Hypothalamus (tissue), 51 donors: ENCODE data around the gene LIPF.
"Not testable (repeated sequence)": the region's sequence is repeated elsewhere in the genome, so short reads cannot be mapped to it uniquely, and the experiment has no call there.

Source experiments
- DNase-seq, 51 donors: peaks; one replicate each; lab custom pipeline; 2025; lab: John Stamatoyannopoulos, UW

LIPF gene

GRCh38 chr10:88676283-88677060 lies 12.2 kb downstream of the LIPF start:
- DNase-seq: no peak

- DNase-seq: no peak
Measured at GRCh38 chr10:88680958-88681357, 16.7 kb downstream of the LIPF start.

- no peak for DNase-seq
Measured at GRCh38 chr10:88682491-88682890, 18.2 kb downstream of the LIPF start.

- no peak for DNase-seq
Measured at GRCh38 chr10:88687853-88688467, 23.7 kb downstream of the LIPF start.

- no peak for DNase-seq
Measured at GRCh38 chr10:88689366-88689765, 25.1 kb downstream of the LIPF start.

GRCh38 chr10:88693392-88694020 lies 29.3 kb downstream of the LIPF start:
- DNase-seq: no peak

- no peak for DNase-seq
Measured at GRCh38 chr10:88702848-88703597, 38.8 kb downstream of the LIPF start.

- DNase-seq: no peak
Measured at GRCh38 chr10:88705958-88706357, 41.7 kb downstream of the LIPF start, which contains the start of gene LIPK. Gene LIPK, plus strand, starts transcription at chr10:88706249. Its CDS starts 18,295 bp downstream, at chr10:88724544.

GRCh38 chr10:88707429-88708155 lies 43.4 kb downstream of the LIPF start:
- no peak for DNase-seq

GRCh38 chr10:88709361-88709760 lies 45.1 kb downstream of the LIPF start:
- not testable (repeated sequence) for DNase-seq

GRCh38 chr10:88715517-88715916 lies 51.3 kb downstream of the LIPF start:
- no peak for DNase-seq

GRCh38 chr10:88721392-88721791 lies 57.1 kb downstream of the LIPF start:
- no peak for DNase-seq

GRCh38 chr10:88725798-88726197 lies 61.6 kb downstream of the LIPF start:
- DNase-seq: no peak

- no peak for DNase-seq
Measured at GRCh38 chr10:88728107-88728763, 64.0 kb downstream of the LIPF start.
